Measurements from ENCODE around the gene PLEKHA8. TPM values are rescaled to one million over a fixed set of nuclear protein-coding genes. Genes with fewer than 3 reads are reported as not detected.
A peak's percentile ranks its signal among the peaks of the same experiment; 100 is the strongest.

PLEKHA8 gene
- total RNA-seq, 1 experiment from 2014 or later, result 38.1 TPM

DNA sequence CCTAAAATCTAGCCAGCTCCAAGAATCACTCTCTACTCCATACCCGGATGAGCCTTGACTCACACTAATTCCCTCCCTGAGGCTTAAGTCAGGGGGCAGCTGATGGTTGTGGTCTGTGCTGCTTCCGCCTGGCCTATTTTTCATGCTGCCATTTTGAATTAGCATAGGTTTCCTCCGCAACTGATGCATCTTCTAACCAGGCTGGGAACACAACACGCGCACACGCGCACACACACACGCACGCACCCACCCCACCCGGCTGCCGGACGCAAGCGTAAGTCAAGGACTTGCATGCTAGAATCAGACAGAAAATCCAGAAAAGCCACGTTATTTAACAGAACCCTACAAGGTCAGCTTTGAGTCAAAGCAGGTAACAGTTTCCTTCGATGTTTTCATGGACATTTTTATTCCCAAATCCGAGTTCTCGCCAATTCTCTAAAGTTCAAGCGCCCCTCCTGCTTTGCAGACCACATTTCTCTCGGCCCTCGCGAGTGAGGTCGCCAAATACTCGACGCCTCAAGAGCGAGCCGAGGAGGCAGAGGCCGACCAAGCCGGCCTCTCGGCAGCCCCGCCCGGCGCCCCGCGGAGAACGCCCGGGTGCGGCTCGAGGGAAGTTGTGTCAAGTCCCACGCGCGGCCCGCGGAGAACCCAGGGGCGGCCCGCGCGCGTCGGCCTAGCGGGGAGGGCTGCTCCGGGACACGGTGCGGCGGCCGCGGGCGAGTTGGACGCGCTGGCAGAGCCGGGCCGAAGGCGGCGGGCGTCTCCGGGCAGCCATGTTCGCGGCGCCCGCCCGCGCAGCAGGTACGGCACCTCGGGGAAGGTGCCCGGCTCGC lies 39.6 kb upstream of the PLEKHA8 start (continued):
- TF ChIP-seq CREM (CRISPR knock-in tag; IDR thresholded peaks at IDR 0.05) (peak; percentile 34; the same call in 1 of the 2 replicates), ZBTB21 (CRISPR knock-in tag; IDR thresholded peaks at IDR 0.05; ENCODE audit: borderline replicate concordance) (no peak), NFATC4 (CRISPR knock-in tag; IDR thresholded peaks at IDR 0.05) (no peak), TEAD4 (CRISPR knock-in tag; IDR thresholded peaks at IDR 0.05) (no peak), NR1H2 (CRISPR knock-in tag; IDR thresholded peaks at IDR 0.05) (no peak), GRHL2 (CRISPR knock-in tag; IDR thresholded peaks at IDR 0.05; ENCODE audit: insufficient replicate concordance, severe bottlenecking) (no peak), CBFB (CRISPR knock-in tag; IDR thresholded peaks at IDR 0.05; ENCODE audit: low read depth) (0 out of 2 replicates have a peak, but pooled peaks have one; percentile 35), ZNF416 (CRISPR knock-in tag; IDR thresholded peaks at IDR 0.05) (no peak)
- TF ChIP-seq, protein P1, sequence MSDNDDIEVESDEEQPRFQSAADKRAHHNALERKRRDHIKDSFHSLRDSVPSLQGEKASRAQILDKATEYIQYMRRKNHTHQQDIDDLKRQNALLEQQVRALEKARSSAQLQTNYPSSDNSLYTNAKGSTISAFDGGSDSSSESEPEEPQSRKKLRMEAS (CRISPR knock-in tag; IDR thresholded peaks at IDR 0.05), result 0 out of 2 replicates have a peak, but pooled peaks have one; percentile 46
- TF ChIP-seq, protein P2, sequence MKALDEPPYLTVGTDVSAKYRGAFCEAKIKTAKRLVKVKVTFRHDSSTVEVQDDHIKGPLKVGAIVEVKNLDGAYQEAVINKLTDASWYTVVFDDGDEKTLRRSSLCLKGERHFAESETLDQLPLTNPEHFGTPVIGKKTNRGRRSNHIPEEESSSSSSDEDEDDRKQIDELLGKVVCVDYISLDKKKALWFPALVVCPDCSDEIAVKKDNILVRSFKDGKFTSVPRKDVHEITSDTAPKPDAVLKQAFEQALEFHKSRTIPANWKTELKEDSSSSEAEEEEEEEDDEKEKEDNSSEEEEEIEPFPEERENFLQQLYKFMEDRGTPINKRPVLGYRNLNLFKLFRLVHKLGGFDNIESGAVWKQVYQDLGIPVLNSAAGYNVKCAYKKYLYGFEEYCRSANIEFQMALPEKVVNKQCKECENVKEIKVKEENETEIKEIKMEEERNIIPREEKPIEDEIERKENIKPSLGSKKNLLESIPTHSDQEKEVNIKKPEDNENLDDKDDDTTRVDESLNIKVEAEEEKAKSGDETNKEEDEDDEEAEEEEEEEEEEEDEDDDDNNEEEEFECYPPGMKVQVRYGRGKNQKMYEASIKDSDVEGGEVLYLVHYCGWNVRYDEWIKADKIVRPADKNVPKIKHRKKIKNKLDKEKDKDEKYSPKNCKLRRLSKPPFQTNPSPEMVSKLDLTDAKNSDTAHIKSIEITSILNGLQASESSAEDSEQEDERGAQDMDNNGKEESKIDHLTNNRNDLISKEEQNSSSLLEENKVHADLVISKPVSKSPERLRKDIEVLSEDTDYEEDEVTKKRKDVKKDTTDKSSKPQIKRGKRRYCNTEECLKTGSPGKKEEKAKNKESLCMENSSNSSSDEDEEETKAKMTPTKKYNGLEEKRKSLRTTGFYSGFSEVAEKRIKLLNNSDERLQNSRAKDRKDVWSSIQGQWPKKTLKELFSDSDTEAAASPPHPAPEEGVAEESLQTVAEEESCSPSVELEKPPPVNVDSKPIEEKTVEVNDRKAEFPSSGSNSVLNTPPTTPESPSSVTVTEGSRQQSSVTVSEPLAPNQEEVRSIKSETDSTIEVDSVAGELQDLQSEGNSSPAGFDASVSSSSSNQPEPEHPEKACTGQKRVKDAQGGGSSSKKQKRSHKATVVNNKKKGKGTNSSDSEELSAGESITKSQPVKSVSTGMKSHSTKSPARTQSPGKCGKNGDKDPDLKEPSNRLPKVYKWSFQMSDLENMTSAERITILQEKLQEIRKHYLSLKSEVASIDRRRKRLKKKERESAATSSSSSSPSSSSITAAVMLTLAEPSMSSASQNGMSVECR (CRISPR knock-in tag; IDR thresholded peaks at IDR 0.05; ENCODE audit: borderline replicate concordance), result no peak
- TF ChIP-seq, protein P3, sequence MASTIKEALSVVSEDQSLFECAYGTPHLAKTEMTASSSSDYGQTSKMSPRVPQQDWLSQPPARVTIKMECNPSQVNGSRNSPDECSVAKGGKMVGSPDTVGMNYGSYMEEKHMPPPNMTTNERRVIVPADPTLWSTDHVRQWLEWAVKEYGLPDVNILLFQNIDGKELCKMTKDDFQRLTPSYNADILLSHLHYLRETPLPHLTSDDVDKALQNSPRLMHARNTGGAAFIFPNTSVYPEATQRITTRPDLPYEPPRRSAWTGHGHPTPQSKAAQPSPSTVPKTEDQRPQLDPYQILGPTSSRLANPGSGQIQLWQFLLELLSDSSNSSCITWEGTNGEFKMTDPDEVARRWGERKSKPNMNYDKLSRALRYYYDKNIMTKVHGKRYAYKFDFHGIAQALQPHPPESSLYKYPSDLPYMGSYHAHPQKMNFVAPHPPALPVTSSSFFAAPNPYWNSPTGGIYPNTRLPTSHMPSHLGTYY (CRISPR knock-in tag; IDR thresholded peaks at IDR 0.05), result no peak
- TF ChIP-seq, protein P4, sequence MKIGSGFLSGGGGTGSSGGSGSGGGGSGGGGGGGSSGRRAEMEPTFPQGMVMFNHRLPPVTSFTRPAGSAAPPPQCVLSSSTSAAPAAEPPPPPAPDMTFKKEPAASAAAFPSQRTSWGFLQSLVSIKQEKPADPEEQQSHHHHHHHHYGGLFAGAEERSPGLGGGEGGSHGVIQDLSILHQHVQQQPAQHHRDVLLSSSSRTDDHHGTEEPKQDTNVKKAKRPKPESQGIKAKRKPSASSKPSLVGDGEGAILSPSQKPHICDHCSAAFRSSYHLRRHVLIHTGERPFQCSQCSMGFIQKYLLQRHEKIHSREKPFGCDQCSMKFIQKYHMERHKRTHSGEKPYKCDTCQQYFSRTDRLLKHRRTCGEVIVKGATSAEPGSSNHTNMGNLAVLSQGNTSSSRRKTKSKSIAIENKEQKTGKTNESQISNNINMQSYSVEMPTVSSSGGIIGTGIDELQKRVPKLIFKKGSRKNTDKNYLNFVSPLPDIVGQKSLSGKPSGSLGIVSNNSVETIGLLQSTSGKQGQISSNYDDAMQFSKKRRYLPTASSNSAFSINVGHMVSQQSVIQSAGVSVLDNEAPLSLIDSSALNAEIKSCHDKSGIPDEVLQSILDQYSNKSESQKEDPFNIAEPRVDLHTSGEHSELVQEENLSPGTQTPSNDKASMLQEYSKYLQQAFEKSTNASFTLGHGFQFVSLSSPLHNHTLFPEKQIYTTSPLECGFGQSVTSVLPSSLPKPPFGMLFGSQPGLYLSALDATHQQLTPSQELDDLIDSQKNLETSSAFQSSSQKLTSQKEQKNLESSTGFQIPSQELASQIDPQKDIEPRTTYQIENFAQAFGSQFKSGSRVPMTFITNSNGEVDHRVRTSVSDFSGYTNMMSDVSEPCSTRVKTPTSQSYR (CRISPR knock-in tag; IDR thresholded peaks at IDR 0.05), result no peak

DNA sequence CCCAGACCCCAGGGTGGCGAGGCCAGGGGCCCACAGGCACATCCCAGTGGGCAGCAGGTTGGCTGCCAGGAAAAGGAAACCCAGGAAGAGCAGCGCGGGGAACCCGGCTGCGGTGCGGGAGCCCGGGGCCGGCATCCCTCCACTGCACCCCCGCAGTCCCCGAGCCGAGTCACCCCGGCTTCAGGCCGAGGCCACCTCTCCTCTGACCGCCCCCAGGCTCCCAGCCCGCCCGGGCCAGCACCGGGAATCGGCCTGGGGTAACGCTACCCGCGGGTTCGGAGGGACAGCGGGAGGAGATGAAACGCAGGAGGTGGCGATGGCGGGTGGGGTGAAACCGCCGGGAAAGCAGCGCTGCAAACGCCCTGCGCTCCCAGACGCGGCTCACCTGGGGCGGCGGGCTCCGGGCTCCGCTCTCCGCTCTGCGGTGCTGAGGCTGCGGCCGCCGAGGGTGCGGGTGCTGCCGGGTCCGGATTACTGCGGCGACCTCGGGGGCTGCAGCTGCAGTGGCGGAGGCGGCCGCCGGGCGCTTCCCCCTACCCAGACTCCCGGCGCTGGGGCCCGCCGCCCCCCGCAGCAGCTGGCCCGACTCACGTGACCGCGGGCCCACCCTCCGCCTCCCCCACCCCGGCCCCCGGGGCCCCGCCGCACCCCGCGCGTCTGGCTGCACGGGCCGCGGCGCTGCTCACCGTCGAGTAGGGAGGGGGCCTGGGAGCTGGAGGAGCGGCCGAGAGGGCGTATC lies 38.8 kb upstream of the PLEKHA8 start, which contains the start of gene SCRN1:
TSS of gene SCRN1 (minus strand) at position 545 of the 739 bp plus-strand sequence. CDS start 20,734 bp downstream, outside the sequence.
- Mint-ChIP-seq H3K4me1 (peaks cover 21% of the 10 kb centered on the region), H3K36me3 (peaks cover 12% of the 10 kb centered on the region), H3K9me3 (peaks cover 13% of the 10 kb centered on the region), H3K27me3 (ENCODE audit: low read depth) (peaks cover 18% of the 10 kb centered on the region), H3K4me3 (peak within 1 kb of the TSS; percentile 83), H3K27ac (no peak within 1 kb of the TSS)
- CTCF ChIA-PET, result interaction anchor here (0.6 to 0.8 kb wide), 2 partner anchors 75 to 749 kb away, joined by 3 read pairs; no protein-coding TSS in a partner anchor
- ATAC-seq (peak; percentile 71), DNase-seq (ENCODE audit: low spot score) (peak; percentile 60)
- POLR2A ChIA-PET, result interaction anchor here (0.6 to 0.7 kb wide), 2 partner anchors 13 to 41 kb away, joined by 3 to 4 read pairs; no protein-coding TSS in a partner anchor
- TF ChIP-seq KAT7 (CRISPR knock-in tag; IDR thresholded peaks at IDR 0.05; ENCODE audit: borderline replicate concordance) (0 out of 2 replicates have a peak, but pooled peaks have one; percentile 19), ZNF138 (CRISPR knock-in tag; conservative IDR thresholded peaks at IDR 0.05) (no peak)
- TF ChIP-seq, protein P5, sequence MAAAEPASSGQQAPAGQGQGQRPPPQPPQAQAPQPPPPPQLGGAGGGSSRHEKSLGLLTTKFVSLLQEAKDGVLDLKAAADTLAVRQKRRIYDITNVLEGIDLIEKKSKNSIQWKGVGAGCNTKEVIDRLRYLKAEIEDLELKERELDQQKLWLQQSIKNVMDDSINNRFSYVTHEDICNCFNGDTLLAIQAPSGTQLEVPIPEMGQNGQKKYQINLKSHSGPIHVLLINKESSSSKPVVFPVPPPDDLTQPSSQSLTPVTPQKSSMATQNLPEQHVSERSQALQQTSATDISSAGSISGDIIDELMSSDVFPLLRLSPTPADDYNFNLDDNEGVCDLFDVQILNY (CRISPR knock-in tag; IDR thresholded peaks at IDR 0.05), result peak; percentile 31; the same call in 1 of the 2 replicates
- TF ChIP-seq, protein P6, sequence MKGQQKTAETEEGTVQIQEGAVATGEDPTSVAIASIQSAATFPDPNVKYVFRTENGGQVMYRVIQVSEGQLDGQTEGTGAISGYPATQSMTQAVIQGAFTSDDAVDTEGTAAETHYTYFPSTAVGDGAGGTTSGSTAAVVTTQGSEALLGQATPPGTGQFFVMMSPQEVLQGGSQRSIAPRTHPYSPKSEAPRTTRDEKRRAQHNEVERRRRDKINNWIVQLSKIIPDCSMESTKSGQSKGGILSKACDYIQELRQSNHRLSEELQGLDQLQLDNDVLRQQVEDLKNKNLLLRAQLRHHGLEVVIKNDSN (CRISPR knock-in tag; IDR thresholded peaks at IDR 0.05), result peak; percentile 52; the same call in 1 of the 2 replicates
- TF ChIP-seq, protein P7, sequence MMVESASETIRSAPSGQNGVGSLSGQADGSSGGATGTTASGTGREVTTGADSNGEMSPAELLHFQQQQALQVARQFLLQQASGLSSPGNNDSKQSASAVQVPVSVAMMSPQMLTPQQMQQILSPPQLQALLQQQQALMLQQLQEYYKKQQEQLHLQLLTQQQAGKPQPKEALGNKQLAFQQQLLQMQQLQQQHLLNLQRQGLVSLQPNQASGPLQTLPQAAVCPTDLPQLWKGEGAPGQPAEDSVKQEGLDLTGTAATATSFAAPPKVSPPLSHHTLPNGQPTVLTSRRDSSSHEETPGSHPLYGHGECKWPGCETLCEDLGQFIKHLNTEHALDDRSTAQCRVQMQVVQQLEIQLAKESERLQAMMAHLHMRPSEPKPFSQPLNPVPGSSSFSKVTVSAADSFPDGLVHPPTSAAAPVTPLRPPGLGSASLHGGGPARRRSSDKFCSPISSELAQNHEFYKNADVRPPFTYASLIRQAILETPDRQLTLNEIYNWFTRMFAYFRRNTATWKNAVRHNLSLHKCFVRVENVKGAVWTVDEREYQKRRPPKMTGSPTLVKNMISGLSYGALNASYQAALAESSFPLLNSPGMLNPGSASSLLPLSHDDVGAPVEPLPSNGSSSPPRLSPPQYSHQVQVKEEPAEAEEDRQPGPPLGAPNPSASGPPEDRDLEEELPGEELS (CRISPR knock-in tag; IDR thresholded peaks at IDR 0.05), result peak; percentile 52; the same call in 1 of the 2 replicates
- TF ChIP-seq, protein P8, sequence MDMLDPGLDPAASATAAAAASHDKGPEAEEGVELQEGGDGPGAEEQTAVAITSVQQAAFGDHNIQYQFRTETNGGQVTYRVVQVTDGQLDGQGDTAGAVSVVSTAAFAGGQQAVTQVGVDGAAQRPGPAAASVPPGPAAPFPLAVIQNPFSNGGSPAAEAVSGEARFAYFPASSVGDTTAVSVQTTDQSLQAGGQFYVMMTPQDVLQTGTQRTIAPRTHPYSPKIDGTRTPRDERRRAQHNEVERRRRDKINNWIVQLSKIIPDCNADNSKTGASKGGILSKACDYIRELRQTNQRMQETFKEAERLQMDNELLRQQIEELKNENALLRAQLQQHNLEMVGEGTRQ (CRISPR knock-in tag; IDR thresholded peaks at IDR 0.05), result peak; percentile 87
